ENCODE data around the gene DSTYK. TPM values are rescaled to one million over a fixed set of nuclear protein-coding genes. Genes with fewer than 3 reads are reported as not detected.

DSTYK gene
- polyA plus RNA-seq, 1 experiment, result 16.7 TPM

- ChIA-PET CTCF (interaction anchor here (0.7 to 2.8 kb wide), 7 partner anchors 32 to 302 kb away, joined by 3 to 10 read pairs (median 4); no protein-coding TSS in a partner anchor), POLR2A (no interaction called here)
- TF ChIP-seq, protein P1, sequence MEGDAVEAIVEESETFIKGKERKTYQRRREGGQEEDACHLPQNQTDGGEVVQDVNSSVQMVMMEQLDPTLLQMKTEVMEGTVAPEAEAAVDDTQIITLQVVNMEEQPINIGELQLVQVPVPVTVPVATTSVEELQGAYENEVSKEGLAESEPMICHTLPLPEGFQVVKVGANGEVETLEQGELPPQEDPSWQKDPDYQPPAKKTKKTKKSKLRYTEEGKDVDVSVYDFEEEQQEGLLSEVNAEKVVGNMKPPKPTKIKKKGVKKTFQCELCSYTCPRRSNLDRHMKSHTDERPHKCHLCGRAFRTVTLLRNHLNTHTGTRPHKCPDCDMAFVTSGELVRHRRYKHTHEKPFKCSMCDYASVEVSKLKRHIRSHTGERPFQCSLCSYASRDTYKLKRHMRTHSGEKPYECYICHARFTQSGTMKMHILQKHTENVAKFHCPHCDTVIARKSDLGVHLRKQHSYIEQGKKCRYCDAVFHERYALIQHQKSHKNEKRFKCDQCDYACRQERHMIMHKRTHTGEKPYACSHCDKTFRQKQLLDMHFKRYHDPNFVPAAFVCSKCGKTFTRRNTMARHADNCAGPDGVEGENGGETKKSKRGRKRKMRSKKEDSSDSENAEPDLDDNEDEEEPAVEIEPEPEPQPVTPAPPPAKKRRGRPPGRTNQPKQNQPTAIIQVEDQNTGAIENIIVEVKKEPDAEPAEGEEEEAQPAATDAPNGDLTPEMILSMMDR (IDR thresholded peaks at IDR 0.05; ENCODE audit: low read depth, low read length), result no peak
- Histone ChIP-seq H3K27me3 (ENCODE audit: control insufficient read depth, insufficient read depth, low read length) (no peaks in the 10 kb centered on the region), H3K27ac (ENCODE audit: low read depth, low read length) (no peak overlapping the region), H3K4me3 (ENCODE audit: low read depth, low read length) (no peak overlapping the region), H3K9me3 (ENCODE audit: control insufficient read depth, insufficient read depth, low read length) (no peaks in the 10 kb centered on the region)
- no peak for DNase-seq (ENCODE audit: low read depth, low spot score)
Observed at GRCh38 chr1:205109269-205109668, 102.2 kb downstream of the DSTYK start.

GRCh38 chr1:205108464-205108863 is 103.0 kb downstream of the DSTYK start:
- TF ChIP-seq, protein P1 (IDR thresholded peaks at IDR 0.05; ENCODE audit: low read depth, low read length), result no peak
- Histone ChIP-seq H3K4me3 (ENCODE audit: low read depth, low read length) (no peak overlapping the region), H3K27ac (ENCODE audit: low read depth, low read length) (no peak overlapping the region), H3K9me3 (ENCODE audit: control insufficient read depth, insufficient read depth, low read length) (no peaks in the 10 kb centered on the region), H3K27me3 (ENCODE audit: control insufficient read depth, insufficient read depth, low read length) (no peaks in the 10 kb centered on the region)
- no peak for DNase-seq (ENCODE audit: low read depth, low spot score)
- CTCF ChIA-PET, result interaction anchor here (0.7 to 2.8 kb wide), 6 partner anchors 14 to 301 kb away, joined by 3 to 10 read pairs (median 4); no protein-coding TSS in a partner anchor
- POLR2A ChIA-PET, result no interaction called here

DNA sequence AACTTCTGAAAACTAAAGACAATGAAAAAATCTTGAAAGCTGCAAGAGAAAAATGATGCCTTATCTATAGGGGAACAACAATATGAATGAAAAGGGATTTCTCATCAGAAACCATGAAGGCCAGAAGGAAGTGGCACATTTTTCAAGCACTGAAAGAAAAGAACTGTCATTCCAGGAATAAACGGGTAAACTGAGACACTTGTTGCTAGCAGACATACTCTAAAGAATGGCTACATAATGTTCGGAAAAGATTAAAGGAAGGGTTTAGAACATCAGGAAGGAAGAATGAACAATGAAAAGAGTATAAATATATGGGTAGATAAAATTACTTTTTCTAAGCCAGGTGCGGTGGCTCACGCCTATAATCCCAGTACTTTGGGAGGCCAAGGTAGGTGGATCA is 104.2 kb downstream of the DSTYK start:
- no peak overlapping the region for H3K4me3 ChIP-seq (ENCODE audit: low read depth, low read length)
- POLR2A ChIA-PET, result interaction anchor here (0.7 kb wide), 1 partner anchor 151 kb away, joined by 11 read pairs; no protein-coding TSS in a partner anchor
- TF ChIP-seq, protein P1 (IDR thresholded peaks at IDR 0.05; ENCODE audit: low read depth, low read length), result no peak
- H3K27ac ChIP-seq (ENCODE audit: low read depth, low read length), result no peak overlapping the region
- no peaks in the 10 kb centered on the region for H3K27me3 ChIP-seq (ENCODE audit: control insufficient read depth, insufficient read depth, low read length)
- no peaks in the 10 kb centered on the region for H3K9me3 ChIP-seq (ENCODE audit: control insufficient read depth, insufficient read depth, low read length)
- no peak for DNase-seq (ENCODE audit: low read depth, low spot score)
- CTCF ChIA-PET, result interaction anchor here (0.7 kb wide), 1 partner anchor 153 kb away, joined by 8 read pairs; no protein-coding TSS in a partner anchor

- CTCF ChIA-PET, result interaction anchor here (0.7 kb wide), 1 partner anchor 20 kb away, joined by 4 read pairs; no protein-coding TSS in a partner anchor
- POLR2A ChIA-PET, result interaction anchor here (0.7 kb wide), 1 partner anchor 13 kb away, joined by 5 read pairs; no protein-coding TSS in a partner anchor
Observed at GRCh38 chr1:205102404-205102803, 109.1 kb downstream of the DSTYK start.

GRCh38 chr1:205098242-205098641 is 113.3 kb downstream of the DSTYK start:
- Histone ChIP-seq H3K4me3 (ENCODE audit: low read depth, low read length) (no peak overlapping the region), H3K27ac (ENCODE audit: low read depth, low read length) (no peak overlapping the region), H3K9me3 (ENCODE audit: control insufficient read depth, insufficient read depth, low read length) (no peaks in the 10 kb centered on the region), H3K27me3 (ENCODE audit: control insufficient read depth, insufficient read depth, low read length) (no peaks in the 10 kb centered on the region)
- CTCF ChIA-PET, result interaction anchor here (1.0 kb wide), 1 partner anchor 44 kb away, joined by 3 read pairs; no protein-coding TSS in a partner anchor
- DNase-seq (ENCODE audit: low read depth, low spot score), result no peak
- TF ChIP-seq, protein P1 (IDR thresholded peaks at IDR 0.05; ENCODE audit: low read depth, low read length), result no peak
- POLR2A ChIA-PET, result no interaction called here

More at GRCh38 chr1:205102404-205102803, 109.1 kb downstream of the DSTYK start:
- H3K4me3 ChIP-seq (ENCODE audit: low read depth, low read length), result no peak overlapping the region
- no peak overlapping the region for H3K27ac ChIP-seq (ENCODE audit: low read depth, low read length)
- TF ChIP-seq, protein P1 (IDR thresholded peaks at IDR 0.05; ENCODE audit: low read depth, low read length), result no peak
- no peaks in the 10 kb centered on the region for H3K9me3 ChIP-seq (ENCODE audit: control insufficient read depth, insufficient read depth, low read length)
- DNase-seq (ENCODE audit: low read depth, low spot score), result no peak
- H3K27me3 ChIP-seq (ENCODE audit: control insufficient read depth, insufficient read depth, low read length), result no peaks in the 10 kb centered on the region

Data from AG04450 (cell line).